Mesenchymal stem cell (in vitro differentiated cells and primary cell): ENCODE measurements around the gene ATPAF1.

ENCODE experiments used
- DNase-seq: peaks from one replicate; pipeline ENCODE4 v3.0.0-alpha.2; 2013
- H2AFZ ChIP-seq: one replicate; pipeline ENCODE4 v1.6.1; 2013; ENCODE audit warnings: low read depth, mild to moderate bottlenecking, control low read depth, inconsistent platforms, low read length, moderate library complexity
- H2AK5ac ChIP-seq: 2 replicates; pipeline ENCODE4 v1.6.1; 2013; ENCODE audit warnings: low read length, moderate library complexity, mild to moderate bottlenecking, inconsistent platforms; ENCODE audit not compliant: severe bottlenecking
- H2BK120ac ChIP-seq: one replicate; pipeline ENCODE4 v1.6.1; 2013; ENCODE audit warnings: low read depth, mild to moderate bottlenecking, inconsistent platforms, low read length, moderate library complexity
- H2BK12ac ChIP-seq, 2 experiments: one replicate each; pipeline ENCODE4 v1.6.1; 2013; ENCODE audit warnings: inconsistent platforms in 2 of 2, low read length in 2 of 2, mild to moderate bottlenecking in 2 of 2, moderate library complexity in 2 of 2, control low read depth in 1 of 2
- H2BK15ac ChIP-seq: one replicate; pipeline ENCODE4 v1.6.1; 2013; ENCODE audit warnings: mild to moderate bottlenecking, low read depth, inconsistent platforms; ENCODE audit not compliant: poor library complexity, severe bottlenecking
- H2BK5ac ChIP-seq: 2 replicates; pipeline ENCODE4 v1.6.1; 2013; ENCODE audit warnings: low read depth, mild to moderate bottlenecking, low read length, control low read depth, inconsistent platforms; ENCODE audit not compliant: poor library complexity, severe bottlenecking
- H3K14ac ChIP-seq, 2 experiments: one replicate each; pipeline ENCODE4 v1.6.1; 2013; ENCODE audit warnings: inconsistent platforms in 2 of 2, low read length in 2 of 2, control low read depth in 1 of 2, mild to moderate bottlenecking in 1 of 2, moderate library complexity in 1 of 2
- H3K18ac ChIP-seq, 2 experiments: one replicate each; pipeline ENCODE4 v1.6.1; 2013; ENCODE audit warnings: inconsistent platforms in 2 of 2, low read length in 2 of 2, control low read depth in 1 of 2, low read depth in 1 of 2, mild to moderate bottlenecking in 1 of 2
- H3K23ac ChIP-seq, 2 experiments: one replicate each; pipeline ENCODE4 v1.6.1; 2013; ENCODE audit warnings: inconsistent platforms in 2 of 2, low read length in 2 of 2, mild to moderate bottlenecking in 2 of 2, moderate library complexity in 2 of 2, control low read depth in 1 of 2
- H3K27ac ChIP-seq: 2 replicates; pipeline ENCODE4 v1.5.1; 2013; ENCODE audit warnings: mild to moderate bottlenecking, moderate library complexity, low read length, control low read depth, inconsistent platforms; ENCODE audit not compliant: poor library complexity, severe bottlenecking
- H3K27me3 ChIP-seq, 2 experiments: 2 replicates each; pipeline versions ENCODE4 v1.6.1 to v1.7.0; 2013; ENCODE audit warnings: low read length in 2 of 2, mild to moderate bottlenecking in 2 of 2, moderate library complexity in 2 of 2, control low read depth in 1 of 2, inconsistent platforms in 1 of 2; ENCODE audit not compliant: control insufficient read depth in 1 of 2, insufficient read depth in 1 of 2
- H3K36me3 ChIP-seq, 2 experiments: 2 replicates each; pipeline versions ENCODE4 v1.6.1 to v1.7.0; 2013; ENCODE audit warnings: low read length in 2 of 2, control low read depth in 1 of 2, inconsistent platforms in 1 of 2, low read depth in 1 of 2, mild to moderate bottlenecking in 1 of 2; ENCODE audit not compliant: insufficient read depth in 2 of 2, control insufficient read depth in 1 of 2
- H3K4ac ChIP-seq, 2 experiments: one replicate each; pipeline ENCODE4 v1.6.1; 2013; ENCODE audit warnings: inconsistent platforms in 2 of 2, low read length in 2 of 2, mild to moderate bottlenecking in 2 of 2, moderate library complexity in 2 of 2, control low read depth in 1 of 2, low read depth in 1 of 2
- H3K4me1 ChIP-seq: 2 replicates; pipeline ENCODE4 v1.6.1; 2013; ENCODE audit warnings: low read depth, low read length, control low read depth; ENCODE audit not compliant: control insufficient read depth, insufficient read depth
- H3K4me2 ChIP-seq: 2 replicates; pipeline ENCODE4 v1.6.1; 2013; ENCODE audit warnings: low read length, mild to moderate bottlenecking, inconsistent platforms; ENCODE audit not compliant: poor library complexity, severe bottlenecking
- H3K4me3 ChIP-seq, 2 experiments: 2 replicates each; pipeline versions ENCODE4 v1.5.1 to v1.7.0; 2013; ENCODE audit warnings: low read length in 2 of 2, mild to moderate bottlenecking in 2 of 2, control low read depth in 1 of 2, low read depth in 1 of 2; ENCODE audit not compliant: insufficient read depth in 1 of 2
- H3K79me1 ChIP-seq: replicated peaks from 2 replicates; pipeline ENCODE4 v1.6.1; 2013; ENCODE audit warnings: mild to moderate bottlenecking, control low read depth, low read length, inconsistent platforms; ENCODE audit not compliant: poor library complexity, severe bottlenecking
- H3K9ac ChIP-seq: 2 replicates; pipeline ENCODE4 v1.7.0; 2013; ENCODE audit warnings: mild to moderate bottlenecking, low read length, moderate library complexity
- H3K9me3 ChIP-seq: 2 replicates; pipeline ENCODE4 v1.7.0; 2013; ENCODE audit warnings: mild to moderate bottlenecking, low read length; ENCODE audit not compliant: control insufficient read depth
- H4K8ac ChIP-seq: one replicate; pipeline ENCODE4 v1.6.1; 2013; ENCODE audit warnings: inconsistent platforms, mild to moderate bottlenecking, low read length, moderate library complexity
- H4K91ac ChIP-seq: one replicate; pipeline ENCODE4 v1.6.1; 2013; ENCODE audit warnings: mild to moderate bottlenecking, low read length, inconsistent platforms
- WGBS: methylation state at CpG from one replicate; pipeline ENCODE4 v1.1.7; 2013; ENCODE audit warnings: mixed read lengths; 5-methylcytosine and 5-hydroxymethylcytosine counted together

The ATPAF1 gene

GRCh38 chr1:46650491-46650890 is 17.7 kb downstream of the ATPAF1 start:
- H3K4ac ChIP-seq, result no peak overlapping the region
- H4K8ac ChIP-seq, result no peak overlapping the region
- no peak overlapping the region for H2BK15ac ChIP-seq
- no peak overlapping the region for H3K4me3 ChIP-seq
- H3K36me3 ChIP-seq, result peaks cover 15 to 52% of the 10 kb centered on the region in 2 experiments
- H3K27me3 ChIP-seq, result no peaks in the 10 kb centered on the region
- H3K79me1 ChIP-seq, result no peaks in the 10 kb centered on the region
- peaks cover 22% of the 10 kb centered on the region for H3K9me3 ChIP-seq
- no peak overlapping the region for H3K18ac ChIP-seq
- H3K4me2 ChIP-seq, result no peak overlapping the region
- no peak overlapping the region for H2BK12ac ChIP-seq
- no peak overlapping the region for H3K23ac ChIP-seq
- no peak overlapping the region for H2BK120ac ChIP-seq
- no peak overlapping the region for H4K91ac ChIP-seq
- no peak overlapping the region for H3K27ac ChIP-seq
- H3K4me1 ChIP-seq, result no peaks in the 10 kb centered on the region
- H3K14ac ChIP-seq, result no peak overlapping the region
- no peak overlapping the region for H2BK5ac ChIP-seq
- no peak overlapping the region for H3K9ac ChIP-seq
- H2AK5ac ChIP-seq, result no peak overlapping the region
- no peak overlapping the region for H2AFZ ChIP-seq
- no peak for DNase-seq
- WGBS, result no CpG with 5 or more reads among the region's 3 CpGs

DNA sequence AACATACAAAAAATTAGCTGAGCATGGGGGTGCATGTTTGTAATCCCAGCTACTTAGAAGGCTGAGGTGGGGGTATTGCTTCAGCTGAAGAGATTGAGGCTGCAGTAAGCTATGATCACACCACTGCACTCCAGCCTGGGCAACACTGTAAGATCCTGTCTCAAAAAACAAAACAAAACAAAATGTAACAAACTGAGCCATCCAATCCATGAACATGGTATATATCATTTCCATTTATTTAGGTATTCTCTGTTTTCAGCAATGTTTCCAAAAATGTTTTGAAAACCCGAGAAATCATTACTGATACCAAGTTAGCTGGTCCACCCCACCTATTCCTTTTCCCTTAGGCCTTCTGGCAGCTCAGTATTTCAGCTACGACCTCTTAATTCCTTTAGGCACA is 18.4 kb downstream of the ATPAF1 start:
- Histone ChIP-seq H3K9me3 (peaks cover 22% of the 10 kb centered on the region), H3K14ac (no peak overlapping the region), H3K4ac (no peak overlapping the region), H3K79me1 (no peaks in the 10 kb centered on the region), H2BK15ac (no peak overlapping the region), H3K4me1 (no peaks in the 10 kb centered on the region), H3K27ac (no peak overlapping the region), H3K27me3 (no peaks in the 10 kb centered on the region), H3K18ac (no peak overlapping the region), H4K91ac (no peak overlapping the region), H3K4me3 (no peak overlapping the region), H2AFZ (no peak overlapping the region), H2BK12ac (no peak overlapping the region), H2BK120ac (no peak overlapping the region), H3K9ac (no peak overlapping the region), H2AK5ac (no peak overlapping the region), H3K36me3 (peaks cover 15 to 46% of the 10 kb centered on the region in 2 experiments), H3K23ac (no peak overlapping the region), H3K4me2 (no peak overlapping the region), H4K8ac (no peak overlapping the region), H2BK5ac (no peak overlapping the region)
- 92% methylated on average over 2 of the region's 2 CpGs for WGBS
- DNase-seq, result no peak

DNA sequence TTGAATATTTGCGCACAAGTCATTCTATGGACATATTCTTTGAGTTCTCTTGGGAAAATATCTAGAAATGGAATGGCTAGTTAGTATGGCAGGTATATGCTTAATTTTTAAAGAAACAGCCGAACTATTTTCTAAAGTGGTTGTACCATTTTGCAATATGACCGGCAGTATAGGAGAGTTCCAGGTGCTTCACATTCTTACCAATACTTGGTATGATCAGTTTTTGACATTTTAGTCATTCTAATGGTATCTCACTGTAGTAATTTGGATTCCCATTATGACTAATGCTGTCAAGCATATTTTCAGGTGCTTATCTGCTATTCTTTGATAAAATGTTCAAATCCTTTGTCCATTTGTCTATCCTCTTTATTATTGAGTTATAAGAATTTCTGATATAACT is 20.6 kb downstream of the ATPAF1 start:
- WGBS, result 99% methylated on average over 2 of the region's 3 CpGs
- H3K9me3 ChIP-seq, result peaks cover 22% of the 10 kb centered on the region

DNA sequence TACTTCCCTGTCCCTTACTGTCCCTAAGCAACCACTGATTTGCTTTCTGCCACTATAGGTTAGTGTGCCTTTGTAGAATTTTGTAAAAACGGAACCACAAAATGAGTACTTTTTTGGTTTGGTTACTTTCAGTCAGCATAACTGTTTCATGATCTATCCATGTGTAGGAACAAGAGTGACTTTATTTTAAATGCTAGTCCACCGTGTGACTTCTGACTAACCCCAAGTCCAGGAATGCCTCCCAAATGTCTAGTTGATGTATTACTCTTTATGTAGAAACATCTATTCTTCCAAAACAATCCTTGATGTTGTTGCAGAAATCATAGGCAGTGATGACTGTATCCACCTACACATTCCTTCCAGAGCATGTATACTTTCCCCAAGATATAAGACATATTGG is 21.3 kb downstream of the ATPAF1 start:
- Histone ChIP-seq H2BK15ac (no peak overlapping the region), H3K27me3 (no peaks in the 10 kb centered on the region), H2AFZ (no peak overlapping the region), H2AK5ac (no peak overlapping the region), H3K18ac (no peak overlapping the region), H4K91ac (no peak overlapping the region), H3K79me1 (no peaks in the 10 kb centered on the region), H3K14ac (no peak overlapping the region), H2BK5ac (no peak overlapping the region), H3K36me3 (peaks cover 15 to 43% of the 10 kb centered on the region in 2 experiments), H3K4me1 (no peaks in the 10 kb centered on the region), H3K4me2 (no peak overlapping the region), H3K27ac (no peak overlapping the region), H3K4ac (no peak overlapping the region), H3K4me3 (no peak overlapping the region), H3K23ac (no peak overlapping the region), H2BK12ac (no peak overlapping the region), H4K8ac (no peak overlapping the region), H2BK120ac (no peak overlapping the region), H3K9ac (no peak overlapping the region), H3K9me3 (peaks cover 22% of the 10 kb centered on the region)
- WGBS, result 100% methylated on average over 1 of the region's 2 CpGs
- no peak for DNase-seq

More for the DNA sequence above, 20.6 kb downstream of the ATPAF1 start:
- no peak for DNase-seq
- Histone ChIP-seq H2BK15ac (no peak overlapping the region), H3K27ac (no peak overlapping the region), H3K4me3 (no peak overlapping the region), H2AFZ (no peak overlapping the region), H3K79me1 (no peaks in the 10 kb centered on the region), H2AK5ac (no peak overlapping the region), H3K27me3 (no peaks in the 10 kb centered on the region), H3K9ac (no peak overlapping the region), H4K91ac (no peak overlapping the region), H4K8ac (no peak overlapping the region), H3K4ac (no peak overlapping the region), H2BK120ac (no peak overlapping the region), H3K36me3 (peaks cover 15 to 43% of the 10 kb centered on the region in 2 experiments), H3K4me1 (no peaks in the 10 kb centered on the region), H3K4me2 (no peak overlapping the region), H3K14ac (no peak overlapping the region), H2BK5ac (no peak overlapping the region), H3K23ac (no peak overlapping the region), H2BK12ac (no peak overlapping the region), H3K18ac (no peak overlapping the region)
